HG03280 (cell line): ENCODE results near the gene MAG.

ENCODE experiments used
- ATAC-seq: cut with Tn5 transposase; IDR thresholded peaks from one replicate; pipeline ENCODE4 v1.9.1; 2021; ENCODE audit warnings: mild to moderate bottlenecking, moderate library complexity; ENCODE audit not compliant: unreplicated experiment

MAG gene

GRCh38 chr19:35291916-35292315 lies at the start of gene MAG:
Gene MAG, plus strand, starts transcription at chr19:35292161. Its CDS starts 3,248 bp downstream, at chr19:35295409.
- no peak for ATAC-seq

- ATAC-seq: no peak
Observed at GRCh38 chr19:35246466-35247092, 45.4 kb upstream of the MAG start.

GRCh38 chr19:35247526-35248309 lies 44.2 kb upstream of the MAG start:
- peak; percentile 40 for ATAC-seq

GRCh38 chr19:35248310-35249145 lies 43.4 kb upstream of the MAG start, which contains the start of gene LSR:
Gene LSR, plus strand, starts transcription at chr19:35249002. Its CDS starts 21 bp downstream, at chr19:35249023.
- peak; percentile 81 for ATAC-seq

GRCh38 chr19:35249146-35249847 lies 42.7 kb upstream of the MAG start:
- peak; percentile 6 for ATAC-seq

- ATAC-seq: no peak
Observed at GRCh38 chr19:35249848-35250711, 41.9 kb upstream of the MAG start.

GRCh38 chr19:35251456-35251855 lies 40.5 kb upstream of the MAG start:
- ATAC-seq: no peak

GRCh38 chr19:35253316-35254286 lies 38.4 kb upstream of the MAG start:
- no peak for ATAC-seq

- ATAC-seq: no peak
Observed at GRCh38 chr19:35254341-35255297, 37.3 kb upstream of the MAG start.

GRCh38 chr19:35256566-35256965 lies 35.4 kb upstream of the MAG start:
- no peak for ATAC-seq

- ATAC-seq: no peak
Observed at GRCh38 chr19:35257113-35257461, 34.9 kb upstream of the MAG start.

- no peak for ATAC-seq
Observed at GRCh38 chr19:35260694-35261304, 31.2 kb upstream of the MAG start.

GRCh38 chr19:35261356-35262100 lies 30.4 kb upstream of the MAG start:
- no peak for ATAC-seq

GRCh38 chr19:35262101-35262761 lies 29.7 kb upstream of the MAG start:
- ATAC-seq: no peak

GRCh38 chr19:35264268-35265125 lies 27.5 kb upstream of the MAG start:
- no peak for ATAC-seq
